ENCODE measurements around the gene CES2.
"Not testable (repeated sequence)": the region's sequence is repeated elsewhere in the genome, so short reads cannot be mapped to it uniquely, and the experiment has no call there.

CES2 gene

GRCh38 chr16:66973716-66974115 lies 38.4 kb downstream of the CES2 start:
- TF ChIP-seq EZH2 (optimal IDR thresholded peaks at IDR 0.05; ENCODE audit: low read depth, low read length) (no peak), CTCF (IDR thresholded peaks at IDR 0.05; ENCODE audit: low read length) (no peak), EZH2phosphoT487 (IDR thresholded peaks at IDR 0.05; ENCODE audit: low read length) (no peak)
- Histone ChIP-seq H3K9me2 (replicated peaks; ENCODE audit: insufficient read depth, low read length) (no peaks in the 10 kb centered on the region), H2AFZ (ENCODE audit: low read length) (no peak overlapping the region), H4K20me1 (ENCODE audit: insufficient read depth, low read length) (no peaks in the 10 kb centered on the region), H3K9ac (ENCODE audit: low read length) (no peak overlapping the region), H3K79me2 (ENCODE audit: low read length) (no peaks in the 10 kb centered on the region), H3K4me2 (ENCODE audit: low read depth, low read length) (no peak overlapping the region), H3K9me3 (replicated peaks; ENCODE audit: insufficient read depth, low read length) (no peaks in the 10 kb centered on the region), H3K4me3 (ENCODE audit: low read length) (no peak overlapping the region), H3F3A (ENCODE audit: insufficient read depth, low read length) (no peaks in the 10 kb centered on the region), H3K4me1 (ENCODE audit: low read length) (peaks cover 4% of the 10 kb centered on the region; the same call in 1 of the 2 replicates), H3K36me3 (replicated peaks; ENCODE audit: insufficient read depth, low read length) (no peaks in the 10 kb centered on the region), H3K27me3 (replicated peaks; ENCODE audit: insufficient read depth, low read length) (no peaks in the 10 kb centered on the region), H3K27ac (ENCODE audit: low read length) (no peak overlapping the region)
- DNase-seq, result no peak

- not testable (repeated sequence) for H2AFZ ChIP-seq (ENCODE audit: low read length); H3K4me2 ChIP-seq (ENCODE audit: low read depth, low read length); H3K4me3 ChIP-seq (ENCODE audit: low read length); H3K79me2 ChIP-seq (ENCODE audit: low read length); H3K9me3 ChIP-seq (replicated peaks; ENCODE audit: insufficient read depth, low read length); H3K9ac ChIP-seq (ENCODE audit: low read length); H3K4me1 ChIP-seq (ENCODE audit: low read length); H4K20me1 ChIP-seq (ENCODE audit: insufficient read depth, low read length); H3K27ac ChIP-seq (ENCODE audit: low read length); H3K9me2 ChIP-seq (replicated peaks; ENCODE audit: insufficient read depth, low read length); H3K27me3 ChIP-seq (replicated peaks; ENCODE audit: insufficient read depth, low read length); H3K36me3 ChIP-seq (replicated peaks; ENCODE audit: insufficient read depth, low read length); H3F3A ChIP-seq (ENCODE audit: insufficient read depth, low read length); DNase-seq
These were observed 39.0 kb downstream of the CES2 start for GRCh38 chr16:66974156-66974931.

GRCh38 chr16:66974932-66975246 lies 39.6 kb downstream of the CES2 start:
- H3K36me3 ChIP-seq (replicated peaks; ENCODE audit: insufficient read depth, low read length); H3K9ac ChIP-seq (ENCODE audit: low read length); H3K79me2 ChIP-seq (ENCODE audit: low read length); H3K9me2 ChIP-seq (replicated peaks; ENCODE audit: insufficient read depth, low read length); H3K9me3 ChIP-seq (replicated peaks; ENCODE audit: insufficient read depth, low read length); H3K4me1 ChIP-seq (ENCODE audit: low read length); H3K27ac ChIP-seq (ENCODE audit: low read length); H4K20me1 ChIP-seq (ENCODE audit: insufficient read depth, low read length); H3F3A ChIP-seq (ENCODE audit: insufficient read depth, low read length); H3K27me3 ChIP-seq (replicated peaks; ENCODE audit: insufficient read depth, low read length): not testable (repeated sequence)
- Histone ChIP-seq H3K4me2 (ENCODE audit: low read depth, low read length) (peak overlapping the region; percentile 50; the same call in 1 of the 2 replicates), H2AFZ (ENCODE audit: low read length) (peak overlapping the region; percentile 57; the same call in 1 of the 2 replicates), H3K4me3 (ENCODE audit: low read length) (0 out of 2 replicates have a peak overlapping the region, but pooled peaks have one; percentile 35)
- DNase-seq, result peak; percentile 22

GRCh38 chr16:66975302-66975893 lies 40.1 kb downstream of the CES2 start:
- Histone ChIP-seq H3K36me3 (replicated peaks; ENCODE audit: insufficient read depth, low read length) (no peaks in the 10 kb centered on the region), H3K9me2 (replicated peaks; ENCODE audit: insufficient read depth, low read length) (no peaks in the 10 kb centered on the region), H3K9me3 (replicated peaks; ENCODE audit: insufficient read depth, low read length) (no peaks in the 10 kb centered on the region), H3K4me3 (ENCODE audit: low read length) (peak overlapping the region; percentile 35), H3K27ac (ENCODE audit: low read length) (no peak overlapping the region), H4K20me1 (ENCODE audit: insufficient read depth, low read length) (no peaks in the 10 kb centered on the region), H3F3A (ENCODE audit: insufficient read depth, low read length) (no peaks in the 10 kb centered on the region), H2AFZ (ENCODE audit: low read length) (peak overlapping the region; percentile 57), H3K79me2 (ENCODE audit: low read length) (no peaks in the 10 kb centered on the region), H3K9ac (ENCODE audit: low read length) (no peak overlapping the region), H3K4me2 (ENCODE audit: low read depth, low read length) (peak overlapping the region; percentile 50; the same call in 1 of the 2 replicates), H3K27me3 (replicated peaks; ENCODE audit: insufficient read depth, low read length) (no peaks in the 10 kb centered on the region), H3K4me1 (ENCODE audit: low read length) (peaks cover 4% of the 10 kb centered on the region; the same call in 1 of the 2 replicates)
- no peak for DNase-seq
- TF ChIP-seq EZH2phosphoT487 (IDR thresholded peaks at IDR 0.05; ENCODE audit: low read length) (no peak), EZH2 (optimal IDR thresholded peaks at IDR 0.05; ENCODE audit: low read depth, low read length) (no peak), CTCF (IDR thresholded peaks at IDR 0.05; ENCODE audit: low read length) (no peak)

Data from MM.1S (cell line).